GM23248 (cell line): ENCODE data around the gene SMPDL3B.
"Not testable (repeated sequence)": the region's sequence is repeated elsewhere in the genome, so short reads cannot be mapped to it uniquely, and the experiment has no call there.

Source experiments
- EZH2 ChIP-seq: fragments of 200-600 bp; sonication (generic); IDR thresholded peaks from 2 replicates; pipeline ENCODE4 v1.6.1; 2018; ENCODE audit warnings: antibody characterized with exemption, mild to moderate bottlenecking; ENCODE audit not compliant: insufficient read depth, poor library complexity, severe bottlenecking
- EZH2phosphoT487 ChIP-seq: fragments of 200-600 bp; sonication (generic); IDR thresholded peaks from 2 replicates; pipeline ENCODE4 v1.6.1; 2018; ENCODE audit warnings: antibody characterized with exemption, moderate library complexity, mild to moderate bottlenecking, low read depth; ENCODE audit not compliant: insufficient read depth

- not testable (repeated sequence) for TF ChIP-seq EZH2phosphoT487, EZH2
Measured at GRCh38 chr1:27994526-27994925, 59.7 kb downstream of the SMPDL3B start.
